ENCODE measurements around the gene NCKIPSD. TPM values are rescaled to one million over a fixed set of nuclear protein-coding genes. Genes with fewer than 3 reads are reported as not detected.
A peak's percentile ranks its signal among the peaks of the same experiment; 100 is the strongest.

NCKIPSD gene
- total RNA-seq, 1 donor from 2014 or later: 18.3 TPM

- H2AFZ ChIP-seq (ENCODE audit: low read depth, low read length): no peak overlapping the region
- H3K4me1 Mint-ChIP-seq (ENCODE audit: low read depth, unreplicated experiment): peaks cover 22% of the 10 kb centered on the region
- H4K20me1 ChIP-seq (ENCODE audit: insufficient read depth, low read length): peaks cover 59% of the 10 kb centered on the region
- peaks cover 11% of the 10 kb centered on the region for H3K36me3 Mint-ChIP-seq (ENCODE audit: low read depth, unreplicated experiment)
- no peaks in the 10 kb centered on the region for H3K27me3 Mint-ChIP-seq (ENCODE audit: low read depth, unreplicated experiment)
- peak overlapping the region; percentile 84 for H3K4me2 ChIP-seq (ENCODE audit: low read length)
- TF ChIP-seq CTCF (IDR thresholded peaks at IDR 0.05; ENCODE audit: insufficient read depth, low read depth, low read length): no peak
- no peak for TF ChIP-seq EZH2 (IDR thresholded peaks at IDR 0.05; ENCODE audit: insufficient read depth, low read length)
- FAIRE-seq: no peak
- peaks cover 68% of the 10 kb centered on the region for H3K79me2 ChIP-seq (ENCODE audit: insufficient read depth, low read length)
- peaks cover 10% of the 10 kb centered on the region for H3K4me1 ChIP-seq (ENCODE audit: insufficient read depth, low read length)
- no peaks in the 10 kb centered on the region for H3K27me3 ChIP-seq (ENCODE audit: insufficient read depth, low read length)
- no peak overlapping the region for H3K27ac ChIP-seq (ENCODE audit: low read depth, low read length)
- peak overlapping the region; percentile 100 for H3K27ac Mint-ChIP-seq (ENCODE audit: unreplicated experiment)
- H3K4me3 Mint-ChIP-seq (ENCODE audit: unreplicated experiment): peak overlapping the region; percentile 100
- DNase-seq (ENCODE audit: low read depth): peak; percentile 60
- peaks cover 20% of the 10 kb centered on the region for H3K36me3 ChIP-seq (ENCODE audit: insufficient read depth, low read length)
- H3K9me3 ChIP-seq (ENCODE audit: insufficient read depth, low read depth, low read length): no peaks in the 10 kb centered on the region
- H3K9ac ChIP-seq (ENCODE audit: low read length): peak overlapping the region; percentile 100
- H3K9me3 Mint-ChIP-seq (ENCODE audit: unreplicated experiment): no peaks in the 10 kb centered on the region
- H3K4me3 ChIP-seq (ENCODE audit: insufficient read depth, low read depth, low read length): peak overlapping the region; percentile 98
These were observed 29.6 kb upstream of the NCKIPSD start for GRCh38 chr3:48715174-48715800.

DNA sequence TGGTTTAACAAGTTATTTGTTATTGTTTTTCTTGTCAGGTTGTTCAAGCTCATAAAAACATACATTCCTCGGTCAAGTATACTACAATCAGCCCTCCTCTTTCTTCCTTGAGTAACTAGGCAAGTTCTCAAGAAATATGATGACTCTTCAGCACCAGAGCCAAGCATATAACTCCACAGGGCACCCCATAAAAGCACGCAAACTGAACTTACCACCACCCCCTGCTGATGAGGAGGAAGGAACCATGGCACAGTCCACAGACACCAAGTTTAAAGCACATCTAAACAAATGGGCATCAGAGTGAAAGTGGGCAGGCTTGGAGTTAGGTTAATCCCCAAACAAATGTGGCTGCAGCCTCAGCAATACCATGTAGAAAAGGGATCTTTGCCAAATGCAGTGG lies 26.0 kb upstream of the NCKIPSD start:
- H4K20me1 ChIP-seq (ENCODE audit: insufficient read depth, low read length): peaks cover 91% of the 10 kb centered on the region
- no peaks in the 10 kb centered on the region for H3K27me3 ChIP-seq (ENCODE audit: insufficient read depth, low read length)
- peaks cover 28% of the 10 kb centered on the region for H3K36me3 ChIP-seq (ENCODE audit: insufficient read depth, low read length)
- FAIRE-seq (no peak), DNase-seq (ENCODE audit: low read depth) (no peak)
- no peak for TF ChIP-seq CTCF (IDR thresholded peaks at IDR 0.05; ENCODE audit: insufficient read depth, low read depth, low read length)
- TF ChIP-seq EZH2 (IDR thresholded peaks at IDR 0.05; ENCODE audit: insufficient read depth, low read length): no peak
- H3K27ac ChIP-seq (ENCODE audit: low read depth, low read length): no peak overlapping the region
- H3K4me3 ChIP-seq (ENCODE audit: insufficient read depth, low read depth, low read length): no peak overlapping the region
- no peak overlapping the region for H2AFZ ChIP-seq (ENCODE audit: low read depth, low read length)
- no peak overlapping the region for H3K27ac Mint-ChIP-seq (ENCODE audit: unreplicated experiment)
- peaks cover 18% of the 10 kb centered on the region for H3K4me1 ChIP-seq (ENCODE audit: insufficient read depth, low read length)
- peaks cover 98% of the 10 kb centered on the region for H3K79me2 ChIP-seq (ENCODE audit: insufficient read depth, low read length)
- peak overlapping the region; percentile 2 for H3K4me2 ChIP-seq (ENCODE audit: low read length)
- no peaks in the 10 kb centered on the region for H3K9me3 ChIP-seq (ENCODE audit: insufficient read depth, low read depth, low read length)
- no peaks in the 10 kb centered on the region for H3K27me3 Mint-ChIP-seq (ENCODE audit: low read depth, unreplicated experiment)
- peak overlapping the region; percentile 74 for H3K4me3 Mint-ChIP-seq (ENCODE audit: unreplicated experiment)
- H3K9ac ChIP-seq (ENCODE audit: low read length): no peak overlapping the region
- no peaks in the 10 kb centered on the region for H3K9me3 Mint-ChIP-seq (ENCODE audit: unreplicated experiment)
- peaks cover 46% of the 10 kb centered on the region for H3K4me1 Mint-ChIP-seq (ENCODE audit: low read depth, unreplicated experiment)
- peaks cover 14% of the 10 kb centered on the region for H3K36me3 Mint-ChIP-seq (ENCODE audit: low read depth, unreplicated experiment)

- Mint-ChIP-seq H3K9me3 (ENCODE audit: unreplicated experiment) (no peaks in the 10 kb centered on the region), H3K27me3 (ENCODE audit: low read depth, unreplicated experiment) (no peaks in the 10 kb centered on the region), H3K4me1 (ENCODE audit: low read depth, unreplicated experiment) (peaks cover 42% of the 10 kb centered on the region), H3K4me3 (ENCODE audit: unreplicated experiment) (no peak overlapping the region), H3K36me3 (ENCODE audit: low read depth, unreplicated experiment) (peaks cover 12% of the 10 kb centered on the region), H3K27ac (ENCODE audit: unreplicated experiment) (peak overlapping the region; percentile 80)
- Histone ChIP-seq H3K4me2 (ENCODE audit: low read length) (peak overlapping the region; percentile 36), H3K79me2 (ENCODE audit: insufficient read depth, low read length) (peaks cover 97% of the 10 kb centered on the region), H3K4me1 (ENCODE audit: insufficient read depth, low read length) (peaks cover 10% of the 10 kb centered on the region), H3K9ac (ENCODE audit: low read length) (peak overlapping the region; percentile 10), H4K20me1 (ENCODE audit: insufficient read depth, low read length) (peaks cover 94% of the 10 kb centered on the region), H3K4me3 (ENCODE audit: insufficient read depth, low read depth, low read length) (no peak overlapping the region), H3K36me3 (ENCODE audit: insufficient read depth, low read length) (peaks cover 35% of the 10 kb centered on the region), H3K9me3 (ENCODE audit: insufficient read depth, low read depth, low read length) (no peaks in the 10 kb centered on the region), H3K27ac (ENCODE audit: low read depth, low read length) (peak overlapping the region; percentile 44), H3K27me3 (ENCODE audit: insufficient read depth, low read length) (no peaks in the 10 kb centered on the region), H2AFZ (ENCODE audit: low read depth, low read length) (no peak overlapping the region)
- TF ChIP-seq CTCF (IDR thresholded peaks at IDR 0.05; ENCODE audit: insufficient read depth, low read depth, low read length): no peak
- no peak for TF ChIP-seq EZH2 (IDR thresholded peaks at IDR 0.05; ENCODE audit: insufficient read depth, low read length)
- DNase-seq (ENCODE audit: low read depth): peak; percentile 30
- no peak for FAIRE-seq
These were observed 23.3 kb upstream of the NCKIPSD start for GRCh38 chr3:48709051-48709461.

Data from astrocyte (in vitro differentiated cells and primary cell).